T-helper 2 cell (primary cell): ENCODE data around the gene ZNF618.

Experiments
- DNase-seq, 5 experiments: peaks; one replicate each; pipeline versions ENCODE4 v3.0.0 to v3.0.0-alpha.2; 2012 to 2022
- total RNA-seq, 2 donors: gene quantifications; one replicate each; lab custom pipeline; 2026; lab: John Stamatoyannopoulos, UW

The ZNF618 gene
- total RNA-seq: 0 to 1.2 reads per million in 2 donors

- DNase-seq: peak in 1 of 5 experiments; percentile 35
Measured at GRCh38 chr9:113876151-113876992, at the start of gene ZNF618. Gene ZNF618 (plus strand): TSS chr9:113876309. CDS start chr9:113876381, 72 bp downstream.

DNA sequence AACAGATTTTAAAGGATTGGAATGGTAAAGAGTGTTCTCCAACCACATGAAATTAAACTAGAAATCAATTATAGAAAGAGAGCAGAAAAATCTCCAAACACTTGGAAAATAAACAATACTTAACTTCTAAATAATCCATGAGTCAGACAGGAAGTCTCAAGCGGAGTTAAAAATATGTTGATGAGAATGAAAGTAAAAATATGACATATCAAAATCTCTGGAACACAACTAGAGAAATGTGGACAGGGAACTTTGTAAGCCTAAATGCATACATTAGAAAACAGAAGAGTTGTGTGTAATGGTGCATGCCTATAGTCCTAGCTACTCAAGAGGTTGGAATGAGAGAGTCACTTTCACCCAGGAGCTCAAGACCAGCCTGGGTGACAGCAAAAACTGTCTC lies 47.9 kb upstream of the ZNF618 start:
- no peak for DNase-seq

- no peak for DNase-seq
Measured at GRCh38 chr9:113837334-113837733, 38.8 kb upstream of the ZNF618 start.

DNA sequence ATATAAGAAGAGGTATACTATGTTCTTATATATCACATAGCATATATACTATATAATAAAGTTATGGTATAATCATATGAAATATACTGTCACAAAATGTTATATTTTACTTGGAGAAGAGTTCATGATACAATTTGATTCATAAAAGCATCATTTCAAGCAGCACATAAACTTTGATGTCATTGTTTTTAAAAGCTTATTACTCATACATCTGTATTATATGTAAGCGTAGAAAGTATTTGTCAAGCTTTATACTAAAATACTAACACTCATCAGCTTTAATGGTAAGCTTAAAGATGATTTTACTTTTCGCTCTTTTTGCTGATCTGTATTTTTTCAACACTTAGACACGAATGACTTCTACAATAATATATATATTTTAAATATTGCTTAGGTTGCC lies 34.0 kb upstream of the ZNF618 start:
- no peak for DNase-seq

DNA sequence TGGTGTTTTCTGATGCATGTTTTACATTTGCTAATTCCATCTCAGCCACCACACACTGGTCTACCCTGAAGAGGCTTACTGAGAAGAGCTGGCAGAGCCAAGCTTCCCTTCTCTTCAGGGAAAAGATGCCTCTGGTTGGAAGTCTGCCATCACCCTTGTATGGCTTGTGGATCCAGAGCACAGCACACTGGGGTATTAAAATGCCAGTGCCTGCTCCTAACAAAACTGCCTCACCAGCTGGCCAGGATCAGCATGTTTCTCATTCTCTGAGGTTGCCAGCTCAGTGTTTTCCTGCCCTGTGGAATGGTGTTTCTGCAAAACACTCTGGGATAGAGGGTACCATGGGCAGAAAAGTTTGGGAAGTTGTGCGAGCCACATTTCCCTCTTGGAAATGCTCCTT lies 31.6 kb upstream of the ZNF618 start:
- no peak for DNase-seq

DNA sequence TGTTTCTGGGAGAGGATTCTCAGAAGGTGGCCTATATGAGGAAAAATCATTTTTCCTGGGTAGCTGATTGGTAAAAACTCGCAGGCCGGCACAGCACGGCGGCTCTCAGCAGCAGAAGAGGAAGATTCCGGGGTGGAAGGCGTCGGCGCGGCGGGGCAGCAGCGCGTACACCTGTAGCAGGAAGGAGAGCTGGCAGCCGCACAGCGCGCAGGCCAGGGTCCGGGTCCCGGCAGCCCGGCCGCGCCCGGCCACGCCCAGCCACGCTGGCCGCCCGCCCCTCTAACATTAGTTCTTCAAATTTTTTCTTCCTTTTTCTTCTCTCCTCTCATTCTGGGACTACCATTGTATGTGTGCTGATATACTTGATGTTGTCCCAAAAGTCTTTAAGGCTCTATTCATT lies 24.8 kb upstream of the ZNF618 start:
- no peak for DNase-seq

DNA sequence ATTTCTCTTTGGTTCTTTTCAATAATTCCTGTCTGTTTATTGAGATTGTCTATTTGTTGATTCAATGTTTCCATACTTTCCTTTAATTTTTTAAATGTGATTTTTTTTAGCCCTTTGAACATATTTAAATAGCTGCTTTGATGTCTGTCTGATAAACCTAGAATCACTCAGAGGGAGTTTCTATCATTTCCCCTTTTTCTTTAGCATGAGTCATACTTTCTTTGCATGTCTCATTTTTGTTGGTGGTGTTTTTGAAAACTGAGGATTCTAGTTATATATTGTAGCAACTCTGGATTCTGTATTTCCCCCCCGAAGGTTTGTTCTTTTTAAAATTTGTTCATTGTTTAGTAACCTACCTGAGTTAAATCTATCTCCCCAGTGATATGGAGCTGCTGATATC lies 24.2 kb upstream of the ZNF618 start:
- no peak for DNase-seq

DNA sequence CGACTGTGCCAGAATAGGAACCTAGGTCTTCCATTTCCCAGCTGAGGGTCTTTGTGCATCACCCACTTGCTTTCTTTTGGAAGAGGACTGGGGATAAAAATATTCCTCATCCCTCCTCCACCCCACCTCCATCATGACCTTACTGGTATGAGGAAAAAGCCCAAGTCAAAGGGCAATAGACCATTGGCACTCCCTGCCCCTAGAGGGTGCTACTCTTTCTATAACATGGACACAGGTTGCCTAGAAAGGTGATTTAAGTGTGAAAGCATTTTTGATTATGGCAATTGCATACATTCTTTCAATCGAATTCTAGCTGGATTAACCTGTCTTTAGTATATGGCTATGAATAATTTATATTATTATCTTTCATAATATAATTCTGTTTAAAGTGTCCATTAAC lies 22.8 kb upstream of the ZNF618 start:
- no peak for DNase-seq

GRCh38 chr9:113854310-113854709 lies 21.8 kb upstream of the ZNF618 start:
- DNase-seq: no peak

DNA sequence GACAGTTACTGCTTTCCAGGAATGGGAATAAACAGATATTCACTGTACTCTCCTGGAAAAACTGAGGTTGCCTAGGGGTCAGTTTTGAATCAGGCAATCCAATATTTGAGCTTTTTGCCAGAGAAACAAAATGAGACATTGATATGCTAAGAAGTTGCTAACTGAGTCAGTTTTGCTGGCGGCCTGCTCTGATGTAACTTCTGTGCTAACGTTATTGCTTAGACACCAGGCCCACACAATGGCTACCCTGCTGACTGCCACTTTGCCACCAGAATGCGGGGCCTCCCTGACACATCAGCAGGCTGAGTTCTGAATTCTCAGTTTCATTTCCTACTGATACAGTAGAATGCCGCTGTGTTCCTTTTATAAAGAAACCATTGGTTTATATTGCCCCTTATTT lies 18.2 kb upstream of the ZNF618 start:
- DNase-seq: no peak

GRCh38 chr9:113858282-113858681 lies 17.8 kb upstream of the ZNF618 start:
- no peak for DNase-seq

DNA sequence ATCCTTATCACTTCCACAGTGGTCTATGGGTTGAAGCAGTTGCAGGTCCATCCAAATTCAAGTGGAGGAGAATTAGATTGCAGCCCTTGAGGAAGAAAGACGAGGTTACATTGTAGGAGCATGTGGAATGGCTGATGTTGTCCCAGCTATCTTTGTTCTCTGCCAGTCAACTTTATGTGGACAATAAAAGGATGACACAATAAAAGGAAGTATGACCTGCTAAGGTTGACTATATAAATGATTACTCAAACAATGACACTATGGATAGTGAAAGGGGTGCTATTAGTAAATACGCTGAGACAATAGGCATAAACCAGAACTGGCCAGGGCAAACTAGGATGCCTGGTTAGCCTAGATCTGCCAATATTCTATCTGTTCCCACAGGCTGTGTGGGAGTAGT lies 12.8 kb upstream of the ZNF618 start:
- DNase-seq: no peak

DNA sequence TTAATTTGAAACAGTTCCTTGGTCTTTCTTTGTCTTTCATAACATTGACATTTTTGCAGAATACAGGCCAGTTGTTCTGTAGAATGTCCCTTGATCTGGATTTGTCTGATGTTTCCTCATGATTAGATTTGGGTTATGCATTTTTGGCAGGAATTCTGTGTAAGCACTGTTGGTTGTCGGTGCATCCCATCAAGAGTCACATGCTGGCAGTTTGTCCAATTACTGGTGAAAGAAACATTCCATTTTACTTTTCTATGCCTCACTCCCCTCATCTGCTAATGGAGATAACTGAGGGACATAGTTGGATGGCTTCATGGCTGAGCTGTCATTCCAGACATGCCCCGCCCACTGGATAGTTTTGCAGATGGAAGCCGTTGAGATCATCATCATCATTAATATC lies 7.6 kb upstream of the ZNF618 start:
- DNase-seq: no peak

- no peak for DNase-seq
Measured at GRCh38 chr9:113872485-113873143, 3.5 kb upstream of the ZNF618 start.

- no peak for DNase-seq
Measured at GRCh38 chr9:113873446-113873845, 2.7 kb upstream of the ZNF618 start.

DNA sequence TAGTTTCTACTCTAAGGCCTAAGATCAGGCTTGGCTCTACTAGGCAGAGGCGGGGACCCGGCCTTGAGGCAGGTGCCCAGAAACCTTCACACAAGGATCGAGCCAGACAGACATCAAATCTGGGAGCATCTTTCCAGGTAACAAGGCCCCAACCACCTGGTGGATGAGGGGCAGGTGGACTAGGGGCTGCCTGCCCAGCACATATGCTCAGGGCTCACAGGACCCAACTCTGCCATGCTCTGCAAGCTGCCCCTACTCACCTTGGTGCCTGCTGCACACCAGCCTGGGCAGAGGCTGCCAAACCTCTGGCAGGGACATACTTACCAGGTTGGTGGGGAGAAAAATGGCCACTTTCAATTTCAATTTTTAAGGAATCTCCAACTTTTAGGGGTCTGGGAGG lies 2.2 kb upstream of the ZNF618 start:
- DNase-seq: no peak

DNA sequence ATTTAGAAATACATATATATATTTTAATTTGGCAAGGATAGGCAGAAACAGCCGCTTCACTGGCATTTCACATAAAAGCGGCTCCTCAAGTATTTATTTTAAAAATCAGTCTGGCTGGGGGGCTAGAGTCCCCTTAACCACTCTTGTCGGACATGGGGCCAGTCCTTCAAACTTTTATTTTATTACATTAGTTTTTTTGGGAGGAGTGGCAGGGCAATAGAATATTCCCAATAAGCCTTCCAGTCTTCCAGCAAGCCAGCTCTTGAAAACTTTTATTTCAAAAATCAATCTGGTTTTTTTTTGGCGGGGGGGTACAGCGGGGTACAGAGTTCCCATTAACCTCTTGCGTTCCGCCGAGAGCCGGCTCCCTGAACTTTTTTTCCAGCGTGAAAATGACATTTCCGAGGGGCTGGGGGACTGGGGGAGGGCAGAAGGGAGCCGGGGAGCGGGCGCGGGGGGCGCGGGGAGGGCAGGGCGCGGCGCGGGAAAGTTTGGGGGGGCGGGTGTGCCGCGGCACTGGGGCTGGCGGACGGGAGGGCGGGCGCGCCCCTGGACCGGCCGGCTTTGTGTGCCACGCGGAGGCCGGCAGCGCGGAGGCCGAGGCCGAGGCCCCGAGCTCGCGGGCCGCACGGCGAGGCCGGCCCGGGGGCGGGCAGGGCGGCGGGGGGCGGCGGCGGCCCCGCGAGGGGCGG lies 504 bp upstream of the ZNF618 start:
- no peak for DNase-seq

GRCh38 chr9:113876993-113877368 lies 872 bp downstream of the ZNF618 start:
- DNase-seq: no peak

- DNase-seq: no peak
Measured at GRCh38 chr9:113879318-113879717, 3.2 kb downstream of the ZNF618 start.

GRCh38 chr9:113879911-113880310 lies 3.8 kb downstream of the ZNF618 start:
- DNase-seq: no peak

DNA sequence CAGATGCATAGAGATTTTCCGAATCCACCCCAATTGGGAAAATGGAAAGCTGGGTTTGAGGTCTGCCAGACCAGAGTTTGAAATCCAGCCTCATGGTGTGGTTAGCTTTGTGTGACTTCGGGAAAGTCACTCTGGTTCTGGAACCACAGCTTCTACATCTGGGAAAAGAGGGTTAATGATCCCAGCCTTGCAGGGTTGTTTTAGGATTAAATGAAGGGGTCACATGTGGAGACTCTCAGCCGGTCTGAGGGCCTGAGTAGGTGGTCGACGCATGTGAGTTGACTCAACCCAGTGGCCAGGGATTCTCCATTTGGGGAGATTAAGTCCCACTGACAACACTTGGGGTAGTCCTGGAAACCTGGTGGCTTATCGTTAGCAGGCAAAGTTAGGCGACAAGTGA lies 6.1 kb downstream of the ZNF618 start:
- no peak for DNase-seq

GRCh38 chr9:113882636-113883164 lies 6.6 kb downstream of the ZNF618 start:
- DNase-seq: no peak
